ENCODE results near the gene DNA2. TPM values are rescaled to one million over a fixed set of nuclear protein-coding genes. Genes with fewer than 3 reads are reported as not detected.

Gene DNA2
- total RNA-seq, 1 donor from 2014 or later, result 4.6 TPM

- no peak for DNase-seq (ENCODE audit: extremely low read depth, low read depth, low spot score)
These were observed 25.6 kb downstream of the DNA2 start for GRCh38 chr10:68446179-68446578.

GRCh38 chr10:68442971-68443370 lies 28.8 kb downstream of the DNA2 start:
- DNase-seq (ENCODE audit: extremely low read depth, low read depth, low spot score), result no peak

- no peak for DNase-seq (ENCODE audit: extremely low read depth, low read depth, low spot score)
These were observed 30.9 kb downstream of the DNA2 start for GRCh38 chr10:68440898-68441297.

- no peak for DNase-seq (ENCODE audit: extremely low read depth, low read depth, low spot score)
These were observed 36.0 kb downstream of the DNA2 start for GRCh38 chr10:68435803-68436202.

- no peak for DNase-seq (ENCODE audit: extremely low read depth, low read depth, low spot score)
These were observed 37.1 kb downstream of the DNA2 start for GRCh38 chr10:68434657-68435056.

- no peak for DNase-seq (ENCODE audit: extremely low read depth, low read depth, low spot score)
These were observed 43.2 kb downstream of the DNA2 start for GRCh38 chr10:68428396-68429104.

- DNase-seq (ENCODE audit: extremely low read depth, low read depth, low spot score), result no peak
These were observed 47.2 kb downstream of the DNA2 start for GRCh38 chr10:68424454-68425014.

- DNase-seq (ENCODE audit: extremely low read depth, low read depth, low spot score), result no peak
These were observed 48.3 kb downstream of the DNA2 start for GRCh38 chr10:68423522-68423921.

GRCh38 chr10:68419376-68419775 lies 52.4 kb downstream of the DNA2 start:
- DNase-seq (ENCODE audit: extremely low read depth, low read depth, low spot score), result no peak

- DNase-seq (ENCODE audit: extremely low read depth, low read depth, low spot score), result no peak
These were observed 62.8 kb downstream of the DNA2 start for GRCh38 chr10:68408898-68409518.

- no peak for DNase-seq (ENCODE audit: extremely low read depth, low read depth, low spot score)
These were observed 64.8 kb downstream of the DNA2 start, which contains the start of gene RUFY2 for GRCh38 chr10:68406815-68407548. RUFY2 (minus strand) TSS chr10:68407277; CDS start chr10:68407189, 88 bp downstream.

- no peak for DNase-seq (ENCODE audit: extremely low read depth, low read depth, low spot score)
These were observed 65.5 kb downstream of the DNA2 start for GRCh38 chr10:68406111-68406814.

GRCh38 chr10:68403701-68404100 lies 68.1 kb downstream of the DNA2 start:
- DNase-seq (ENCODE audit: extremely low read depth, low read depth, low spot score), result no peak

- no peak for DNase-seq (ENCODE audit: extremely low read depth, low read depth, low spot score)
These were observed 69.5 kb downstream of the DNA2 start for GRCh38 chr10:68402276-68402675.

GRCh38 chr10:68397005-68397404 lies 74.8 kb downstream of the DNA2 start:
- no peak for DNase-seq (ENCODE audit: extremely low read depth, low read depth, low spot score)

GRCh38 chr10:68385740-68386139 lies 86.0 kb downstream of the DNA2 start:
- no peak for DNase-seq (ENCODE audit: extremely low read depth, low read depth, low spot score)

- no peak for DNase-seq (ENCODE audit: extremely low read depth, low read depth, low spot score)
These were observed 100.2 kb downstream of the DNA2 start for GRCh38 chr10:68371604-68372003.

- DNase-seq (ENCODE audit: extremely low read depth, low read depth, low spot score), result no peak
These were observed 104.7 kb downstream of the DNA2 start for GRCh38 chr10:68367121-68367520.

GRCh38 chr10:68366600-68366999 lies 105.2 kb downstream of the DNA2 start:
- DNase-seq (ENCODE audit: extremely low read depth, low read depth, low spot score), result no peak

GRCh38 chr10:68365611-68366010 lies 106.2 kb downstream of the DNA2 start:
- DNase-seq (ENCODE audit: extremely low read depth, low read depth, low spot score), result no peak
